VCaP (cell line): Measurements from ENCODE around the gene MAPK7.

Experiments
- H3K27ac ChIP-seq: fragments of 450-650 bp; 2 replicates; pipeline ENCODE4 v1.5.1; 2017
- TF ChIP-seq, protein P1 (sequence below): fragments of 450-650 bp; conservative IDR thresholded peaks from 2 replicates; pipeline ENCODE4 v1.5.1; 2017; ENCODE audit warnings: mild to moderate bottlenecking, moderate library complexity

The MAPK7 gene

GRCh38 chr17:19383681-19384470 lies 5.6 kb downstream of the MAPK7 start:
- H3K27ac ChIP-seq: no peak overlapping the region
- TF ChIP-seq, protein P1, sequence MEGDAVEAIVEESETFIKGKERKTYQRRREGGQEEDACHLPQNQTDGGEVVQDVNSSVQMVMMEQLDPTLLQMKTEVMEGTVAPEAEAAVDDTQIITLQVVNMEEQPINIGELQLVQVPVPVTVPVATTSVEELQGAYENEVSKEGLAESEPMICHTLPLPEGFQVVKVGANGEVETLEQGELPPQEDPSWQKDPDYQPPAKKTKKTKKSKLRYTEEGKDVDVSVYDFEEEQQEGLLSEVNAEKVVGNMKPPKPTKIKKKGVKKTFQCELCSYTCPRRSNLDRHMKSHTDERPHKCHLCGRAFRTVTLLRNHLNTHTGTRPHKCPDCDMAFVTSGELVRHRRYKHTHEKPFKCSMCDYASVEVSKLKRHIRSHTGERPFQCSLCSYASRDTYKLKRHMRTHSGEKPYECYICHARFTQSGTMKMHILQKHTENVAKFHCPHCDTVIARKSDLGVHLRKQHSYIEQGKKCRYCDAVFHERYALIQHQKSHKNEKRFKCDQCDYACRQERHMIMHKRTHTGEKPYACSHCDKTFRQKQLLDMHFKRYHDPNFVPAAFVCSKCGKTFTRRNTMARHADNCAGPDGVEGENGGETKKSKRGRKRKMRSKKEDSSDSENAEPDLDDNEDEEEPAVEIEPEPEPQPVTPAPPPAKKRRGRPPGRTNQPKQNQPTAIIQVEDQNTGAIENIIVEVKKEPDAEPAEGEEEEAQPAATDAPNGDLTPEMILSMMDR: no peak

- H3K27ac ChIP-seq: no peak overlapping the region
- TF ChIP-seq, protein P1: no peak
Measured at GRCh38 chr17:19384723-19385391, 6.6 kb downstream of the MAPK7 start.

DNA sequence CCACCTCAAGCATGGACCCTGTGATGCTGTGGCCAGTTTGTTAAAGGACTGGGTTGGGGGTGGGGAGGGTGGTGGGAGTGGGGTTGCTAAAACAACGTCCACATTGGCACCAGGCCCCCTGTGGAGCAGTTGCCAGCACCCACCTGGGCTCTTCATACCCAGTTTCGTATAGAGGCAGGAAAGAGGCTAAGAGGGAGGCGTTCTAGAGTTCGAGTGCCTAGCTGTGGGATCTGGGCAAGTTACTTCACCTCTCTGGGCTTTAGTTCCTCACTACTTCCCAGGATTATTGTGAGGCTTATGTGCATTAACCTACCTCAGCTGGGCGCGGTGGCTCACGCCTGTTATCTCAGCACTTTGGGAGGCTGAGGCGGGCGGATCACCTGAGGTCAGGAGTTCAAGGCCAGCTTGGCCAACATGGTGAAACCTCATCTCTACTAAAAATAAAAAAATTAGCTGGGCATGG lies 7.3 kb downstream of the MAPK7 start:
- TF ChIP-seq, protein P1: no peak
- no peak overlapping the region for H3K27ac ChIP-seq

- H3K27ac ChIP-seq: no peak overlapping the region
Measured at GRCh38 chr17:19386051-19386929, 8.0 kb downstream of the MAPK7 start.

GRCh38 chr17:19386974-19387920 lies 8.9 kb downstream of the MAPK7 start, which contains the start of gene MFAP4:
TSS of gene MFAP4 (minus strand) at chr17:19387190. CDS start at chr17:19387155, 35 bp downstream.
- TF ChIP-seq, protein P1: no peak
- no peak within 1 kb of the TSS for H3K27ac ChIP-seq

More at GRCh38 chr17:19386051-19386929, 8.0 kb downstream of the MAPK7 start:
- TF ChIP-seq, protein P1: no peak

GRCh38 chr17:19387921-19388521 lies 9.7 kb downstream of the MAPK7 start:
- H3K27ac ChIP-seq: no peak overlapping the region
- TF ChIP-seq, protein P1: no peak
